CD4-positive, alpha-beta T cell (primary cell): ENCODE results near the gene APOO. TPM values are rescaled to one million over a fixed set of nuclear protein-coding genes. Genes with fewer than 3 reads are reported as not detected.

Experiments
- ATAC-seq: fragments of 200-7000 bp; cut with Tn5 transposase; one replicate; pipeline ENCODE4 v1.10.0; 2022; ENCODE audit warnings: mild to moderate bottlenecking; ENCODE audit not compliant: poor library complexity
- CTCF ChIA-PET: fragments of 350-600 bp; sonication (Branson Sonifier 250); formaldehyde crosslinking; loops from one replicate; lab custom pipeline; 2021; ENCODE audit warnings: antibody characterized with exemption, inconsistent platforms; lab: Charles Lee
- POLR2A ChIA-PET: fragments of 350-600 bp; sonication (Branson Sonifier 250); formaldehyde crosslinking; loops from one replicate; lab custom pipeline; 2021; ENCODE audit warnings: antibody characterized with exemption, inconsistent platforms; lab: Charles Lee
- DNase-seq, 14 experiments: peaks; one replicate each; pipeline ENCODE4 v3.0.0-alpha.2; 2013 to 2020; ENCODE audit warnings: mixed read lengths in 2 of 14
- H3K27ac ChIP-seq, 2 donors: one replicate each; pipeline versions ENCODE4 v1.5.1 to v1.7.0; 2013; ENCODE audit warnings: low read length in 2 of 2, low read depth in 1 of 2, mild to moderate bottlenecking in 1 of 2
- H3K27me3 ChIP-seq, 2 experiments: 1 replicate in 1 of 2; 2 replicates in 1 of 2; pipeline versions ENCODE4 v1.6.1 to v1.7.0; 2013; ENCODE audit warnings: low read length in 2 of 2, control low read depth in 1 of 2, mild to moderate bottlenecking in 1 of 2, moderate library complexity in 1 of 2; ENCODE audit not compliant: insufficient read depth in 2 of 2, control insufficient read depth in 1 of 2
- H3K36me3 ChIP-seq: one replicate; pipeline ENCODE4 v1.6.1; 2013; ENCODE audit warnings: low read length, control low read depth; ENCODE audit not compliant: insufficient read depth
- H3K4me1 ChIP-seq: one replicate; pipeline ENCODE4 v1.6.1; 2013; ENCODE audit warnings: low read length, control low read depth; ENCODE audit not compliant: insufficient read depth
- H3K4me3 ChIP-seq: one replicate; pipeline ENCODE4 v1.5.1; 2013; ENCODE audit warnings: mild to moderate bottlenecking, low read length, moderate library complexity
- H3K9me3 ChIP-seq, 2 experiments: 1 replicate in 1 of 2; 2 replicates in 1 of 2; pipeline versions ENCODE4 v1.6.1 to v1.7.0; 2013; ENCODE audit warnings: low read length in 2 of 2, mild to moderate bottlenecking in 2 of 2, control low read depth in 1 of 2, moderate library complexity in 1 of 2; ENCODE audit not compliant: control insufficient read depth in 1 of 2, insufficient read depth in 1 of 2
- H3K27ac Mint-ChIP-seq: one replicate; pipeline ENCODE4 v1.8.0; 2020; ENCODE audit warnings: mixed read lengths
- H3K27me3 Mint-ChIP-seq: one replicate; pipeline ENCODE4 v1.8.0; 2021; ENCODE audit warnings: mixed read lengths
- H3K36me3 Mint-ChIP-seq: one replicate; pipeline ENCODE4 v1.8.0; 2021; ENCODE audit warnings: low read depth, mixed read lengths
- H3K4me1 Mint-ChIP-seq: one replicate; pipeline ENCODE4 v1.8.0; 2021; ENCODE audit warnings: low read depth, mixed read lengths
- H3K4me3 Mint-ChIP-seq: one replicate; pipeline ENCODE4 v1.8.0; 2020; ENCODE audit warnings: mild to moderate bottlenecking, mixed read lengths
- H3K9me3 Mint-ChIP-seq: one replicate; pipeline ENCODE4 v1.8.0; 2020; ENCODE audit warnings: mixed read lengths
- CTCF ChIP-seq: fragments of 200-600 bp; IDR thresholded peaks from one replicate; pipeline ENCODE4 v1.8.0; 2022; ENCODE audit warnings: antibody characterized with exemption, mild to moderate bottlenecking
- intact Hi-C, 2 experiments: fragments of 100-400 bp; cut with DNase I in 1 of 2; cut with micrococcal nuclease in 1 of 2; formaldehyde crosslinking; loops; one replicate each; pipeline versions ENCODE4 v1.15.1 to v1.9.0; 2023 to 2025; cut with DNase I, micrococcal nuclease
- total RNA-seq, 174 experiments: library from RNA in 2 of 174; stranded (reverse) in 2 of 174; gene quantifications; one replicate each; pipeline ENCODE4 v1.2.3 and lab custom pipeline; 2021 to 2026

Gene APOO
- total RNA-seq, 2 experiments from 2014 or later, result 3.3 to 4.9 TPM

DNA sequence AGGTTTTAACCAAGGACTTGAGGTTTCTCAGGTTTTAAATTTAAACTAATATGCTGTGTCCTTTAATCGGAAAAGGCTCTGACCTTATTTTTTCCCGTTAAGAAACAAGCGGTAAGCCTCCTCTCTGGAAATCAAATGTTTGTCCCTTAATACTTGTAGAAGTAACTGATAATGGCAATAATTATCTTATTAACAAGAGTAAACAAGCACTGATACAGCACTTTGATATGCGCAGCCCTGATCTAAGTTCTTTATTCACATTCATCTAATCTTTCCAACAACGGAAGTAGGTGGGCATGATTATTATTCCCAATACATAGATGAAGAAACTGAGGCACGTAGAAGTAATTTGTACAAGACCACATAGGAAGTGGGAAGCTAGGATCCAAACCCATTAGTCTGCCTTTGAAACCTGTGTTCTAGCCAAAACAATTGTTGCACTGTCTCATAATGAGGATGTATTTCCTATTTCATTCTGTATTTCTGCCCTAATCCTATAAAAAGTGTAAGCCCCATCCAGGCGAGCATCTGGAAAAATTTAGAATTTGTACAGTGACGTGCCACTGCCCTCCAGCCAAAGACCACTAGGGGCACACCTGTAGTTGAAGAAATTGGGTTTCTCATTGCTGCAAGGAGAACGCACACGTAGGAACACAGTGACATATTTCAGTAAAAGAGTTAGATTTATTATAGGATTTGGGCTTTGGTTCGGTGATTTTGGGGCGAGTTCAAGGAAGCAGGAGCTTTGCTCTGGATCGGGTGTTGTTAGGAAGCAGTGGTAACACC is 674 bp upstream of the APOO start:
- DNase-seq (peak in 3 of 14 experiments; percentile 9 to 40 (median 34)), ATAC-seq (no peak)
- Mint-ChIP-seq H3K4me1 (peaks cover 15% of the 10 kb centered on the region), H3K4me3 (peak overlapping the region; percentile 92), H3K27ac (peak overlapping the region; percentile 96), H3K9me3 (no peaks in the 10 kb centered on the region), H3K27me3 (no peaks in the 10 kb centered on the region), H3K36me3 (no peaks in the 10 kb centered on the region)
- no peak for TF ChIP-seq CTCF
- Histone ChIP-seq H3K27me3 (no peaks in the 10 kb centered on the region), H3K36me3 (no peaks in the 10 kb centered on the region), H3K9me3 (no peaks in the 10 kb centered on the region), H3K4me3 (peak overlapping the region; percentile 61), H3K27ac (peak overlapping the region; percentile 45 to 84), H3K4me1 (peaks cover 13% of the 10 kb centered on the region)
- ChIA-PET POLR2A (interaction anchor here (0.6 to 4.3 kb wide), 8 partner anchors 44 to 240 kb away, joined by 3 to 60 read pairs (median 6); partner anchors contain the start of genes EIF2S3, KLHL15 and SAT1), CTCF (interaction anchor here (0.7 to 2.6 kb wide), 13 partner anchors 18 to 241 kb away, joined by 3 to 43 read pairs (median 4); partner anchors contain the start of genes EIF2S3, KLHL15, PRDX4 and SAT1)
- intact Hi-C loops, result loop anchor here (1.0 to 10.0 kb wide), 8 partner anchors 45 to 334 kb away; partner anchors contain the start of genes EIF2S3 (in 1 of the 2) and SAT1 (in 1 of the 2)

DNA sequence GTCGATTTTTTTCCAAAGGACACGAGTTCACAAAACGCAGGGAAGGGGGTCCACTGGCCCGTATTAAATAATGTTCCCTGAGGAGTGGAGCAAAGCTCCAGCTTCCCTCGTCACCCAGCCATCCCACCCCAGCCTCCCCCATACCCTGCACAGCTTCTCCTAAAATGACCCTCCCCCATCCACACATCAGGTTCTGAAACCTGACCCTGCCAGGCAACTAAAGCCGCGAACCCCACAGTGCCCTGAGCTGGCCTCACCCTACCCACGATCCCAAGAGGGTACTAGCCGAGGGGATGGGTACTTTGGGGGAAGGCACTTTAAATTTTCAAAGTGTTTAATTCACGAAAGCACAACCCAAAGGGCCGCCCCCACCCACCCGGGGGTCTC is 634 bp downstream of the APOO start:
- intact Hi-C loops, result loop anchor here (1.0 to 10.0 kb wide), 5 partner anchors 24 to 335 kb away; partner anchors contain the start of gene SAT1 (in 1 of the 2)
- DNase-seq (peak in 1 of 14 experiments; percentile 5), ATAC-seq (no peak)
- Histone ChIP-seq H3K27me3 (no peaks in the 10 kb centered on the region), H3K27ac (peak overlapping the region; percentile 75 to 81), H3K4me1 (peaks cover 13% of the 10 kb centered on the region), H3K4me3 (peak overlapping the region; percentile 61), H3K36me3 (no peaks in the 10 kb centered on the region), H3K9me3 (no peaks in the 10 kb centered on the region)
- Mint-ChIP-seq H3K4me3 (peak overlapping the region; percentile 92), H3K27ac (peak overlapping the region; percentile 96), H3K27me3 (no peaks in the 10 kb centered on the region), H3K36me3 (no peaks in the 10 kb centered on the region), H3K4me1 (peaks cover 15% of the 10 kb centered on the region), H3K9me3 (no peaks in the 10 kb centered on the region)
- CTCF ChIA-PET, result interaction anchor here (0.6 to 2.6 kb wide), 6 partner anchors 31 to 164 kb away, joined by 3 to 43 read pairs (median 6); partner anchors contain the start of genes ACOT9, EIF2S3, KLHL15 and SAT1
- no peak for TF ChIP-seq CTCF
- POLR2A ChIA-PET, result interaction anchor here (0.8 to 4.3 kb wide), 7 partner anchors 11 to 243 kb away, joined by 3 to 60 read pairs (median 6); partner anchors contain the start of genes EIF2S3, KLHL15, PRDX4 and SAT1

- H3K36me3 ChIP-seq, result no peaks in the 10 kb centered on the region
- Mint-ChIP-seq H3K27me3 (no peaks in the 10 kb centered on the region), H3K4me3 (no peak overlapping the region), H3K27ac (no peak overlapping the region), H3K9me3 (no peaks in the 10 kb centered on the region), H3K36me3 (no peaks in the 10 kb centered on the region), H3K4me1 (peaks cover 15% of the 10 kb centered on the region)
- no peaks in the 10 kb centered on the region for H3K27me3 ChIP-seq
- no peak overlapping the region for H3K27ac ChIP-seq
- no peak for DNase-seq
- no peaks in the 10 kb centered on the region for H3K9me3 ChIP-seq
- ChIA-PET POLR2A (interaction anchor here (0.9 kb wide), 1 partner anchor 122 kb away, joined by 3 read pairs; the partner anchor contains the start of gene SAT1), CTCF (no interaction called here)
- no peak for TF ChIP-seq CTCF
- H3K4me1 ChIP-seq, result peaks cover 13% of the 10 kb centered on the region
- no peak for ATAC-seq
- H3K4me3 ChIP-seq, result no peak overlapping the region
- intact Hi-C loops, result loop anchor here (5.0 to 10.0 kb wide), 2 partner anchors 251 to 1767 kb away; no protein-coding TSS in a partner anchor
Measured at GRCh38 chrX:23904096-23904495, 3.6 kb downstream of the APOO start.
